Spinal cord (tissue), 10 donors: ENCODE data around the gene RBCK1. TPM values are rescaled to one million over a fixed set of nuclear protein-coding genes. Genes with fewer than 3 reads are reported as not detected.
A peak's percentile ranks its signal among the peaks of the same experiment; 100 is the strongest.
"Not testable (repeated sequence)": the region's sequence is repeated elsewhere in the genome, so short reads cannot be mapped to it uniquely, and the experiment has no call there.

Experiments used
- DNase-seq, 6 donors: peaks; one replicate each; pipeline versions ENCODE4 v3.0.0 to v3.0.0-alpha.2; 2013 to 2015; ENCODE audit warnings: low spot score in 6 of 6, low read depth in 4 of 6
- H3K27ac ChIP-seq: one replicate; pipeline ENCODE4 v1.5.1; 2013; ENCODE audit warnings: low read depth, low read length, control low read depth
- H3K27me3 ChIP-seq: one replicate; pipeline ENCODE4 v1.6.1; 2013; ENCODE audit warnings: low read length; ENCODE audit not compliant: control insufficient read depth, insufficient read depth
- H3K36me3 ChIP-seq: one replicate; pipeline ENCODE4 v1.6.1; 2013; ENCODE audit warnings: low read length; ENCODE audit not compliant: control insufficient read depth, insufficient read depth
- H3K4me1 ChIP-seq: one replicate; pipeline ENCODE4 v1.6.1; 2013; ENCODE audit warnings: low read length; ENCODE audit not compliant: control insufficient read depth, insufficient read depth
- H3K4me3 ChIP-seq: one replicate; pipeline ENCODE4 v1.5.1; 2013; ENCODE audit warnings: low read depth, low read length, control low read depth
- H3K9me3 ChIP-seq: one replicate; pipeline ENCODE4 v1.6.1; 2013; ENCODE audit warnings: low read length; ENCODE audit not compliant: control insufficient read depth, insufficient read depth
- WGBS: methylation state at CpG from one replicate; pipeline ENCODE4 v1.1.5; 2013; ENCODE audit warnings: missing lambda C conversion rate; ENCODE audit not compliant: insufficient coverage; 5-methylcytosine and 5-hydroxymethylcytosine counted together
- polyA plus RNA-seq, 2 donors: library from polyadenylated mRNA; unstranded; fragments of 120-200 nt; gene quantifications; one replicate each; pipeline ENCODE4 v1.2.1, GENCODE V29; 2013; ENCODE audit not compliant: insufficient read length in 2 of 2
- total RNA-seq, 2 donors: library from RNA; depleted of rRNA in 1 of 2; stranded (reverse); fragments of 120-200 nt in 1 of 2; fragments of >200 nt in 1 of 2; gene quantifications; one replicate each; pipeline versions ENCODE4 v1.2.3 to v1.2.4, GENCODE V29; 2013 to 2014
- donor health status: healthy.

The RBCK1 gene
- total and polyA plus RNA-seq, 4 donors = 22.5 to 106 (median 63.1) TPM

GRCh38 chr20:462199-462991, 54.3 kb downstream of the RBCK1 start, which contains the start of gene TBC1D20:
Gene TBC1D20, minus strand, starts transcription at chr20:462533. Its CDS starts 128 bp downstream, at chr20:462405.
- peak; percentile 77 to 97 (median 84) for DNase-seq
- H3K9me3 ChIP-seq = peaks cover under 1% of the 10 kb centered on the region
- under 1% methylated on average over 73 of the region's 80 CpGs for WGBS
- H3K4me3 ChIP-seq = peak within 1 kb of the TSS; percentile 49
- H3K36me3 ChIP-seq = no peaks in the 10 kb centered on the region
- H3K27ac ChIP-seq = peak within 1 kb of the TSS; percentile 77
- H3K4me1 ChIP-seq = peaks cover 13% of the 10 kb centered on the region
- H3K27me3 ChIP-seq = no peaks in the 10 kb centered on the region

GRCh38 chr20:467755-468154, 59.7 kb downstream of the RBCK1 start:
- H3K27me3 ChIP-seq = no peaks in the 10 kb centered on the region
- no peak for DNase-seq
- WGBS = 88% methylated on average over 5 of the region's 7 CpGs
- peaks cover 2% of the 10 kb centered on the region for H3K9me3 ChIP-seq
- H3K4me1 ChIP-seq = peaks cover 5% of the 10 kb centered on the region
- no peak overlapping the region for H3K4me3 ChIP-seq
- no peaks in the 10 kb centered on the region for H3K36me3 ChIP-seq
- H3K27ac ChIP-seq = no peak overlapping the region

- Histone ChIP-seq H3K4me3 (no peak overlapping the region), H3K36me3 (no peaks in the 10 kb centered on the region), H3K4me1 (no peaks in the 10 kb centered on the region), H3K27me3 (no peaks in the 10 kb centered on the region), H3K27ac (no peak overlapping the region), H3K9me3 (peaks cover 2% of the 10 kb centered on the region)
- DNase-seq = no peak
- WGBS = 69% methylated on average over 4 of the region's 8 CpGs
These were observed 61.8 kb downstream of the RBCK1 start for GRCh38 chr20:469746-470490.

GRCh38 chr20:472137-472846, 64.2 kb downstream of the RBCK1 start:
- Histone ChIP-seq H3K4me1 (no peaks in the 10 kb centered on the region), H3K9me3 (peaks cover 2% of the 10 kb centered on the region), H3K36me3 (peaks cover 7% of the 10 kb centered on the region), H3K27me3 (no peaks in the 10 kb centered on the region), H3K4me3 (no peak overlapping the region), H3K27ac (no peak overlapping the region)
- 98% methylated on average over 8 of the region's 9 CpGs for WGBS
- DNase-seq = no peak

DNA sequence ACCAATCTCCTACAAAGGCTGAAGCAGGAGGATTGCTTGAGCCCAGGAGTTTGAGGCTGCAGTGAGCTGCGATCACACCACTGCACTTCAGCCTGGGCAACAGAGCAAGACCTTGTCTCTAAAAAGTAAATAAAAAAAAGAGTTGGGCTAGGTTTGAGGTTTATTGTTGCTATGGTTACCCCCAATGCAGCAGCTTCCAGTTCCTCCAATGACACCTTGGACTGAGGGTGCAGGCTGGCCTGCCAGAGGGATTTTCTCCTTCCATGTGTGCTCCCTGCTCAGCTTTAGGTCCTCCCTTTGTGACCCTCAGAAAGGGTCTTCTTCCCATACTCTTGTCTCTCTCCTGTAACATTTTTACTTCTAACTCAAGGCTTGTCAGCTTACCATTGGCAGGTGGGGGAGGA, 64.8 kb downstream of the RBCK1 start:
- peaks cover 11% of the 10 kb centered on the region for H3K36me3 ChIP-seq
- no peaks in the 10 kb centered on the region for H3K9me3 ChIP-seq
- no CpG with 5 or more reads among the region's 1 CpG for WGBS
- no peak for DNase-seq
- H3K4me1 ChIP-seq = no peaks in the 10 kb centered on the region
- H3K4me3 ChIP-seq = no peak overlapping the region
- no peak overlapping the region for H3K27ac ChIP-seq
- no peaks in the 10 kb centered on the region for H3K27me3 ChIP-seq

DNA sequence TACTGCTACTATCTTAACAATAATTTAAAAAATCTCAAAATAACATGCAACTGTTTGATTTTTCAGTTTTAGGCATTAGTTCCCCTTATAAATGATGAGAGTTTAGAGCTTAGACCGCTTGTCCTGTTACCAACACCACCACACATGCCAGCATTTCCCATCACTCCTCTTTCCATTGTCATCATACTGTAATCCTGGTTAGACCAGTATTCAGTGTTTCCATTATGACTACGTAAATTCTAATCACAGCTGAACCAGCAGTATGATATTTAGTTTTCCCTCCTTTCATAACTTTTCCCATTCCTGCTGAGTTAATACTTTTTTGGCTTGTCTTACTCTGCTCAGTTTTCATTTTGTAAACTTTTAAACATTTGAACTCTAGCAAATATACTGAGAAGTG, 66.5 kb downstream of the RBCK1 start:
- Histone ChIP-seq H3K4me3 (no peak overlapping the region), H3K4me1 (no peaks in the 10 kb centered on the region), H3K27me3 (no peaks in the 10 kb centered on the region), H3K36me3 (peaks cover 19% of the 10 kb centered on the region), H3K9me3 (no peaks in the 10 kb centered on the region), H3K27ac (no peak overlapping the region)
- peak in 1 of 6 donors; percentile 35 for DNase-seq
- 100% methylated on average over 1 of the region's 2 CpGs for WGBS

DNA sequence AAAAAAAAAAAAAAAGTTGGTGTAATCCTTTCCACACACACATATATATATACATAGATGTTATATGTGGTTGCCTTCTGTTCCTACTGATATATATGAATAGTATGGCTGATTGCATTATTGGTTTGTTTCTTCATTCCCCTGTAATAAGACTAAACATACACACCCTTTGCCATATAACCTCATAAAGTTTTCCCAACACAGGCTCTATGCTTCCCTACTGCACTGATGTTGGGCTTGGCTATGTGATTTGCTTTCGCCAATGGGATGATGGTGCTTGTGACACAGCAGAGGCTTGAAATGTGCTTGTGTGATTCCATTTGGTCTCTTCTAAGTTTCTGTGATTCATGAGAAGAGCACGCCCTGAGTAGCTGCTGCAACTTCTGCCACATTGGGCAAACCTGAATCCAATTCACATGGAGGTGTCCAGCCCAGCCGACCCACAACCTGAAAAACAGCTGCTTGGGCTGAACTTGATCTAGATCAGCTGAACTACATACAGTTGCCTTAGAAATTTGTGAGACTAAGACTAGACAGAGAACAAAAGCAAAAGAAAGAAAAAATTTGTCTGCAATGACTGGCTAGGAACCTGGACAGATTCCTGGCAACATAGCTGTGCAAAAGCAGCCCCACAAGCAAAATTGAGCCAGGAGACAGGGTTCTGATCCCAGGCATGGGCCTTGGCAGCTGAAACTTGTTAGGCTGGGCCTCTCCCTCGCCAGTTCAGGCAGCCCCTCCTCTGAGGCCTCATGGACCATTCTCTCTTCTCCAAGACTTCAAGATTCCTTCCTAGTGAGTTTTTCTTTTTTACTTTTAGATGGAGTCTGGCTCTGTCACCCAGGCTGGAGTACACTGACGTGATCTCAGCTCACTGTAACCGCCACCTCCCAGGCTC, 67.6 kb downstream of the RBCK1 start:
- no peaks in the 10 kb centered on the region for H3K4me1 ChIP-seq
- H3K27ac ChIP-seq = no peak overlapping the region
- H3K4me3 ChIP-seq = no peak overlapping the region
- DNase-seq = peak in 1 of 6 donors; percentile 8
- H3K36me3 ChIP-seq = peaks cover 24% of the 10 kb centered on the region
- WGBS = 88% methylated on average over 6 of the region's 6 CpGs
- H3K27me3 ChIP-seq = no peaks in the 10 kb centered on the region
- no peaks in the 10 kb centered on the region for H3K9me3 ChIP-seq

DNA sequence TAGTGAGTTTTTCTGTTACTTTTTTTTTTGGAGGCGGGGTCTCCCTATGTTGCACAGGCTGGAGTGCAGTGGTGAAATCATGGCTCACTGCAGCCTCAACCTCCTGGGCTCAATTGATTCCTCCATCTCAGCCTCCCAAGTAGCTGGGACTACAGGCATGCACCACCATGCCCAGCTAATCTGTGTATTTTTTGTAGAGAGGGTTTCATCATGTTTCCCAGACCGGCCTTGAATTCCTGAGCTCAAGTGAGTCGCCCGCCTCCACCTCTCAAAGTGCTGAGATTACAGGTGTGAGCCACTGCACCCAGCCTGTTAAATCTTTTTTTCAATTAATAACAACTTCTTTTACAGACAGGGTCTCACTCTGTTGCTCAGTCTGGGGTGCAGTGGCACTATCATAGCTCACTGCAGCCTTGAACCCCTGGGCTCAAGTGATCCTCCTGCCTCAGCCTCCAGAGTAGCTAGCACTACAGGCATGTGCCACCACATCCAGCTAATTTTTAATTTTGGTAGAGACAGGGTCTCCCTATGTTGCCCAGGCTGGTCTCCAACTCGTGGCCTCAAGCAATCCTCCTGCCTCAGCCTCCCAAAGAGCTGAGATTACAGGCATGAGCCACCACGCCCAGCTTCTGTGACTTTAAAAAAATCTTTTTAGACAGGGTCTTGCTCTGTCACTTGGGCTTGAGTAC, 68.6 kb downstream of the RBCK1 start:
- not testable (repeated sequence) for H3K27me3 ChIP-seq, H3K27ac ChIP-seq, DNase-seq, H3K4me1 ChIP-seq, H3K4me3 ChIP-seq, H3K9me3 ChIP-seq
- whole genome bisulfite sequencing = 94% methylated on average over 5 of the region's 6 CpGs
- peaks cover 27% of the 10 kb centered on the region for H3K36me3 ChIP-seq
